ENCODE data around the gene FARS2.

GRCh38 chr6:5695260-5696245 lies 434.2 kb downstream of the FARS2 start:
- TF ChIP-seq EP300 (IDR thresholded peaks at IDR 0.05) (no peak), POLR2AphosphoS5 (IDR thresholded peaks at IDR 0.05) (peak in 1 of 2 donors; percentile 6), POLR2A (IDR thresholded peaks at IDR 0.05) (no peak)
- TF ChIP-seq, protein P1, sequence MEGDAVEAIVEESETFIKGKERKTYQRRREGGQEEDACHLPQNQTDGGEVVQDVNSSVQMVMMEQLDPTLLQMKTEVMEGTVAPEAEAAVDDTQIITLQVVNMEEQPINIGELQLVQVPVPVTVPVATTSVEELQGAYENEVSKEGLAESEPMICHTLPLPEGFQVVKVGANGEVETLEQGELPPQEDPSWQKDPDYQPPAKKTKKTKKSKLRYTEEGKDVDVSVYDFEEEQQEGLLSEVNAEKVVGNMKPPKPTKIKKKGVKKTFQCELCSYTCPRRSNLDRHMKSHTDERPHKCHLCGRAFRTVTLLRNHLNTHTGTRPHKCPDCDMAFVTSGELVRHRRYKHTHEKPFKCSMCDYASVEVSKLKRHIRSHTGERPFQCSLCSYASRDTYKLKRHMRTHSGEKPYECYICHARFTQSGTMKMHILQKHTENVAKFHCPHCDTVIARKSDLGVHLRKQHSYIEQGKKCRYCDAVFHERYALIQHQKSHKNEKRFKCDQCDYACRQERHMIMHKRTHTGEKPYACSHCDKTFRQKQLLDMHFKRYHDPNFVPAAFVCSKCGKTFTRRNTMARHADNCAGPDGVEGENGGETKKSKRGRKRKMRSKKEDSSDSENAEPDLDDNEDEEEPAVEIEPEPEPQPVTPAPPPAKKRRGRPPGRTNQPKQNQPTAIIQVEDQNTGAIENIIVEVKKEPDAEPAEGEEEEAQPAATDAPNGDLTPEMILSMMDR (IDR thresholded peaks at IDR 0.05) = no peak
